Smooth muscle cell of the brain vasculature (primary cell): ENCODE results near the gene GALNT1.

Experiments
- DNase-seq: peaks from one replicate; pipeline ENCODE4 v3.0.0-alpha.2; 2012; ENCODE audit warnings: low read depth, low spot score

GALNT1 gene

GRCh38 chr18:35618289-35618688 is 36.7 kb downstream of the GALNT1 start:
- DNase-seq: no peak

DNA sequence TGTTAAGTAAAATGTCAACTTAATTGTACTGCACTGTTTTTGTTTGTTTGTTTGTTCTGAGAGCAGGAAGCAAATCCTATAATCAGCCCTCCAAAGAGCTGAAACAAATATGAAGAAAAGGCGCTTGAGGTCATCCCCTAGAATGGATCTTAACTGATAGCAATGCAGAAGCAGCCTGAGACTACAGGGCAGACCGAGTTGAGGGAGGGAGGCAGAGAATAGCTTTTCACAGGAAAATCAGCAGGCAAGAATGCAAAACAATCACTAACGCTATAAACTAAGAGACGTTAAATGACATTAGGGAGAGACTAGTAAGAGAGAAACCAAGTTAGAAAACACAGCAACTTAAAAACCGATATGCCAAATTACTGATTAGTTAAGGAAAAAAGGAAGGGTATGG is 37.2 kb downstream of the GALNT1 start:
- no peak for DNase-seq

- no peak for DNase-seq
These were observed 37.9 kb downstream of the GALNT1 start for GRCh38 chr18:35619464-35619863.

GRCh38 chr18:35619941-35620340 is 38.4 kb downstream of the GALNT1 start:
- no peak for DNase-seq

- no peak for DNase-seq
These were observed 39.2 kb downstream of the GALNT1 start for GRCh38 chr18:35620765-35621164.

- no peak for DNase-seq
These were observed 41.7 kb downstream of the GALNT1 start for GRCh38 chr18:35623255-35623654.

DNA sequence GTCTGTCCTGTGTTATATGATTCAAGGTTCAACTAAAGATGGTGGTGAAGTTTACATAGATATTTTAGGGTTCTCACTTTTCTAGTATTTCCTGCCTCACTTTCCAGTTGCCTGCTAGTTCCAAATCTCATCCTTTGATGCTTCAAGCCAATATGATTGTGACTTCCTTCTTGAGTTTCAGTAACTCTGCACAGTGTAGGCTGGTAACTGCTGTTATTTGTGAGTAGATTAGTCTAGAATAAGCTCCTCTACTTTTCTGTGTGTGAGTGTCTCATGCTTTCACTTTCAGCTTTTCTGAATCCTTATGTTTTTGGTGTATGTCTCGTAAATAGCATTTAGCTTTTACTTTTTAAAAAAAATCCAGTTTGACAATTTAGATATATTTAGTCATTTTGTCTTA is 42.6 kb downstream of the GALNT1 start:
- no peak for DNase-seq

- no peak for DNase-seq
These were observed 43.7 kb downstream of the GALNT1 start for GRCh38 chr18:35625232-35625631.

- no peak for DNase-seq
These were observed 52.2 kb downstream of the GALNT1 start for GRCh38 chr18:35633761-35634160.

DNA sequence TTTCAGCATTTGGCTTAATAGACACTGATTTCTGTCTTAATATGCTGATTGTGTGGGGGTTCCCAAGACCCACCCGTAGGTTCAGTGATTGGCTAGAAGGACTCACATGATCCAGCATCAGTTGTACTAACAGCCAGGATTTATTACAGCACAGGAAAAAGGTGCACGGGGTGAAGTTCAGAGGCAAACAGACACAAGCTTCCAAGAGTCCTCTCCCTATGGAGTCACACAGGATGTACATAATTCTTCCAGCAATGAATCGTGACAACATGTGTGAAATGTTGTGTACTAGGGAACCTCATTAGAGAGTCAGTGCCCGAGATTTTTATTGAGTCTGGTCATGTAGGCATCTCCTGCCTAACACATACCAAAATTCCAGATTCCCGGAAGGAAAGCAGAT is 52.8 kb downstream of the GALNT1 start:
- no peak for DNase-seq

- DNase-seq: no peak
These were observed 53.6 kb downstream of the GALNT1 start for GRCh38 chr18:35635170-35635569.

- DNase-seq: no peak
These were observed 55.7 kb downstream of the GALNT1 start for GRCh38 chr18:35637227-35637626.

GRCh38 chr18:35639296-35639695 is 57.8 kb downstream of the GALNT1 start:
- no peak for DNase-seq

GRCh38 chr18:35641467-35641866 is 59.9 kb downstream of the GALNT1 start:
- no peak for DNase-seq

GRCh38 chr18:35641916-35642315 is 60.4 kb downstream of the GALNT1 start:
- DNase-seq: no peak

- no peak for DNase-seq
These were observed 61.3 kb downstream of the GALNT1 start for GRCh38 chr18:35642802-35643201.

- no peak for DNase-seq
These were observed 64.9 kb downstream of the GALNT1 start for GRCh38 chr18:35646449-35646848.

GRCh38 chr18:35653392-35654135 is 72.0 kb downstream of the GALNT1 start:
- DNase-seq: no peak

DNA sequence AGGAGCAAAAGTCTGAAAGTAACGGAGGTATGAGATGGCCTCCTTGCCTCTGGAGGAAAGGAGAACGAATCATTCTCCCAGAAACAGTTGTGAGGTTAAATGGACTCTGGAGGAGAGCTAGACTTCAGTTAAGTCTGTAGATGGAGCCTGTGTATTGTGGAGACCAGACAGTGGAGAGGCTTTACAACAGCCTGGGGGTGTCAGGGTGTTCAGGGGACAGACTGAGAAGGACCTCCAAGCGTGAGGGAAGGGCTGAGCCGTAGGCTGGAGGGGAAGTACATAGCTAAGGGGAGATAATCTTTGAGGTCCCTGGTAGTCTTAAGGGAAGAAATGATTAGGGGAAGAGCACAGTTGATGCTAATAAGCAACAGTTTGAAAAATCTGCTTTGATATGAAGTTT is 76.6 kb downstream of the GALNT1 start:
- DNase-seq: no peak

DNA sequence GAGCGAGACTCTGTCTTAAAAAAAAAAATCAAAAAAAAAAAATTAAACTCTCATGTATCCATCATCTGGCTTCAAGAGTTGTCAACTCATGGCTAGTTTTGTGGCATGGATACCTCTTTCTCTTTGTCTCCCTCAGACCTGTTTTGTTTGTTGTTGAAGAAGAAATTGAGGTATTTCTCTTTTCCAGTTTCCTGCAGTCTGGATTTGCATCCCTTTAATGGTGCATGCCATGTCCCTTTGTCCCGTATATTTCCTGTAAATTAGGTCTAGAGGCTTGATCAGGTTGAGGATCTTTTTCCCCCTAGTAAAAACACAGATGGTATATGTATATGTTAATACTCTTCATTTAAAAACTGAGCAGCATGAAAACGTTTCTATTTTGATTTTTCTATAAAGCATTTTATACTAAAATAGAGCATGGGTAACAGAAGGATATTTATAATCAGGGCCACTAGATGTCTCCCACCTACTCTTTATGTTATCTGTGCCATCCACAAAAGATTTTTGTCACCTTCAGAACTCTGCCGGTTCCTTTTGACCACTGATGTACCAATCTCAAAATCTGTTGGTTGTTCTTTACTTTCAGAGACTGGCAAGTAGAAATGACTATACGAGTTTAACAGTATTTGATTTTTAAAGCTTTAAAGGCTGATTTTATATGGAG is 80.1 kb downstream of the GALNT1 start:
- DNase-seq: no peak

DNA sequence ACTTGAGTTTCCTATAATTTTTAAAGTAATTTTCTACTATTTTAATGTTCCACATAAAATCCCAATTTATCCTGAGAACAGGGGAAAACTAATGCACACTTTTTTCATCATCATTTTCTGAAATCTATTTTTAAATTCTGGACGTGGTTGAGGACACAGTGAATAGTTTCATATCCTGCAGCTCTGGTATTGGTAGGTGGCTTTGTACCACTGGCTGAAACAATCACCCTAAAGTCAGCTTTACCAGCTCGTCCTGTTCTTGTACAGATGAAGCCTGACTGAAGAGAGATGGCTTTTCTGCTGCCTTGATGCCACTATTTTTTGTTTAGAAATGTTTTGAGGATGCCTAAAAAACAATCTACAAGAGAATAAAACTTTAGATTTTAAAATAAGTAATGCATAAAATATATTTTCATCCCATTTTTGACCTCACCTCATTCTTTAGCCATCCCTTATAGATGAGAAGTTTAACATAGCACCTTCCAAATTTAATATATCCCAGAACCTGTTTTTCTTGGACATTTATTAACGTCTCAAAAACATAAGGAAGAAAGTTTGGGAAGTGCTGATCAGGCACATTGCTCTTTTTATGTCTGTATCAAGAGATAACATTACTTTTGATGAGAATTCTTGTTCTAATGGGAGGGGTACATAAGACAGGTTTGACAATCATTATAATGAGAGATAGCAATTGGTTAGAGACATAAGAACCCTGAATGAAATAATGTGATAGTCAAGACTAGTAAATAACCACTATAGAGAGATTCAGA is 80.9 kb downstream of the GALNT1 start:
- no peak for DNase-seq

- no peak for DNase-seq
These were observed 90.5 kb downstream of the GALNT1 start for GRCh38 chr18:35671966-35672603.
